GM12801 (cell line): ENCODE results near the gene CRTC1.

Source experiments
- CTCF ChIP-seq: IDR thresholded peaks from one replicate; pipeline ENCODE4 v1.5.1; 2011; ENCODE audit warnings: control low read depth; ENCODE audit not compliant: insufficient read length; ENCODE audit errors: extremely low read depth

CRTC1 gene

GRCh38 chr19:18730885-18731513, 47.5 kb downstream of the CRTC1 start:
- TF ChIP-seq CTCF: no peak

DNA sequence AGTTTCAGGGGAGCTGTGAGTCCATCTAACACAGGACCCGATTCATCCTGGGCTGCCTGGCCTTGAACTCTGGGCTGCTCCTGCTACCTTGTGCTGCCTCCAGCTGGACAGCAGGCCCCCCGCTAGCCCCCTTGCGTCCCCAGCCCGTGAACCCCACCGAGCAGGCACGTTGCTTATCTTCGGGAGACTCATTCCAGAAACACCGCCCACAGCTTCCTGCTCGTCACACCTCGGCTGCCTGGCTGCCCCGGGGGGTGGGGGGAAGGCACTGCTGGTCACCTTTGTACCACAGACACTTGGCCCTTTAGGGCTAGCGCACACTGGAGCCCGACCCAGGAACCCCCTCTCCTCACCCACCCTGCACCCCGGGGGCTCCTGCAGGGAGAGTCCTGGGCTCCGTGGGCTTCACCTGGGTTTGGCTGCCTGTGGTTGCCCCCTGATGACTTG, 48.1 kb downstream of the CRTC1 start:
- TF ChIP-seq CTCF: no peak

DNA sequence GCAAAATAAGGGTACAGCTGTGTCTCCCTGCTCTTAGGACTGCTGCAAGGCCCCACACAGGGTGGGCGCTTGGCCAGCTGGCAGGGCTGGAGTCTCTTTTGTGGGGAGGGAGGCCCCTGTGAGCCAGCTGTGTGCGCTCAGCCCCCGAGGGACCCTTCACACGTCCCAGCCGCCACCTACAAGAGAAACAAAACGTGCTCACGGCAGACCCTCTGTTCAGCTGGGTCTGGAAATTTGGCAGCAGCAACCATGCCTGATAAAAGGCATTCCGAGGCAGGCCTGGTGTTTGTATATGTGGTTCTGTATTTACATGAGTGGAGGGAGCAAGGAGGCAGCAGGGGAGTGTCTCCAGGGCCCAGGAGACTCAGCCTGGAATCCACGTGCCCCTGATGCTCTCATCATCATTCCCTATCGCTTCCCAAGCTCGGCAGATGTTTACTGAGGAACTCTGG, 49.7 kb downstream of the CRTC1 start:
- no peak for TF ChIP-seq CTCF

DNA sequence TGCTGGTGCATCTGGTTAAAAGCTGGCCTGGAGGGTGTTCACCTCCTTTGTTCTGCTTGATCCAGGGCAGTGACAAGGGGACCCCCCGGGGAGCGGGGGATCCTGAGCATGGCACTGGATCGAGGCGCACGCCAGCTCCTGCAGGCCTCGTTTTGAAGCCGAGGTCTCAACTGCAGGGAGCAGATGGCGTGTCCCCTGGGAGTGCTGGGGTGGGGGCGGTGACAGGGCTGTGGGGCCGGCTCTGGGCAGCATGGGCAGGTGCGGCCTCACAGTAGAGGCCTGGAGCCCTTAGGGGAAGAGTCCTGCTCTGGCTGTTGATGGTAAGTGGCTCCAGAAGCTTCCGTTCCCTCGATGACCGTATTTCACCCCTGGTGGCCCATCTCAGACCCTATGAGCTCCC, 51.8 kb downstream of the CRTC1 start:
- TF ChIP-seq CTCF: no peak

DNA sequence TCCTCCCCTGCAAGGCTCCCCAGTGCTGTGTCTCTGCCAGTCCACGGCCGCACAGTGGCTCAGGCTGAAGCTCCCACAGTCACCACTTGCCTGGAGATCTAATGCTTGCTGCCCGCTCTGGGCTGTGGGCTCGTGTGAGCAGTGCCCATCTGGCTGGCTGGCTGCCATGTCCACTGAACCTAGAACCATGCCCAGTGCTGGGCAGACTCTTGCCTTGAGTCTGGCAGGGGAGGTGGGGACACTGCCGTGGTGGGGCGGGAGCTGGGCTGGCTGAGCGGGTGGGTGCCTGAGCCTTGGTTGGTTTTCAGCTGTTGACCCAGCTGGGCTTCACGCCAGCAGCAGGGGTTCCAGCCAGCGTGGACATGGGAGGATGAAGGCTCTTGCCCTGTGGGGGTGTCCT, 52.3 kb downstream of the CRTC1 start:
- TF ChIP-seq CTCF: no peak

DNA sequence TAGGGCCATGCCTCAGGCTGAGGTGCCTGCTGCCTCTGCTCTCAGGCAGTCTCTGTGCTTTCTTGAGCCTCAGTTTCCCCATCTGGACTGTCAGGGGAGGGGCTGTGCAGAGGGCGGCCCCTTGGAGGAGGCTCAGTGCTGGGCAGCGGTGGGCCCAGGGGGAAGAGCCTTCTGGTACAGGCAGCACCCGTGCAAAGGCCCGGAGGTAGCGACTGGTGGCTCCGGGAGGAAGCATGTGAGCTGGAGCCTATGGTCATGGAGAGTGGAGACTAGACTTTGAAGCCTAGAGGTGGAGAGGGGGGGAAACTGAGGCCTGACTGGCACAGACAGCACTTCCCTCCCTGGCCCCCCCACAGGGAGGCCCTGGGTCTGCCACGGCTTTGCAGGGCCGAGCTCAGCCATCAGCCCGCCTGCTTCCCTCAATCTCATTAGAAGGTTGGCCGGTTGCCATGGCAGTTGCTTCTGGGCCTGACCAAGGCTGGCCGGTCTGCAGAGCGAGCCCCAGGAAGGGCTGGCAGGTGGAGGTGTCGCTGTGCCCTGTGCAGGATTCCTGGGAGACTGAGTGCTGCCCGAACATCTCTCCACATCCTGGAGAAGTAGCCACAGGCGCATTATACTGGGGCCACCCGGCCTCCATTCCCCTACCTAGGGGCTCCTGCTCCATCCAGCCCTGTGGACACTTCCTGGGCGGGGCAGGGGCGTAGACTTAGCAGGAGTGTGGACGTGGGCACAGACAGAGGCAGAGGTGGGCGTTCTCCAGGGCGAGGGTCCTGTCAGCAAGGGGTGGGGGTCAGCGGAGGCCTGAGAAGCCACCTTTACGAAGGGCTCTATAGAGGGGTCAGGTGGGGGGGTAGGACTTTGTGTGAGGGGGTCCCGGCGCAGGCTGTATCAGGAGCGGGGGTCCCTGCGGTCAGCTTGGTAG, 53.2 kb downstream of the CRTC1 start:
- TF ChIP-seq CTCF: no peak

DNA sequence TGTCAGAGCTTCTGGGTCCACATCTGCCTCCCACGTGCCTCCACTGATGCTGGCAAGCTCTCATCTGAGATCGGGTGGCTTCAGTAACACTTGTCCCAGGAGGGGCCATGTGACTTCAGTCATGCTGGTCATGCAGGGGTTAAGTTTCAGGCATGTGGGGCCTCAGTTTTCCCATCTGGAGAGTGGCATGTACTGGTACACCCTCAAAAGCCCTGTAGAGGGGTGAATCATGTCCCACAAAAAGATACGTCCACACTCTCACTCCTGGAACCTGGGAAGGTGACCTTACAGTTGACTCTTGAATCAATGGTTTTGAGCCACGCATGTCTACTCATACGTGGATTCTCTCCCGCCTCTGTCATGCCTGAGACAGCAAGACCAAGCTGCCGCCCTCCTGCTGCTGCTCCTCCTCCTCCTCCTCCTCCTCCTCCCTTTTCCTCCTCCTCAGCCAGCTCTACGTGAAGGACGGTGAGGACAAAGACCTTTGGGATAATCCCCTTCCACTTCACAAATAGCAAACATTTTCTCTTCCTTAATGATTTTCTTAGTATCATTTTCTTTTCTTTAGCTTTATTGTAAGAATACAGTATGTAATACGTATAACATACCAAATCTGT, 54.0 kb downstream of the CRTC1 start:
- no peak for TF ChIP-seq CTCF
